Karpas-422 (cell line): ENCODE measurements around the gene CCL22. TPM values are rescaled to one million over a fixed set of nuclear protein-coding genes. Genes with fewer than 3 reads are reported as not detected.

Experiments used
- DNase-seq: peaks from one replicate; pipeline ENCODE4 v3.0.0-alpha.2; 2015
- H2AFZ ChIP-seq: fragments of 200-600 bp; sonication (generic); 2 replicates; pipeline ENCODE4 v1.6.1; 2014; ENCODE audit warnings: antibody characterized with exemption, low read length, mixed read lengths
- H3K27ac ChIP-seq: fragments of 200-600 bp; sonication (generic); 2 replicates; pipeline ENCODE4 v1.5.1; 2014; ENCODE audit warnings: mild to moderate bottlenecking, low read length, moderate library complexity
- H3K27me3 ChIP-seq: fragments of 200-600 bp; sonication (generic); 2 replicates; pipeline ENCODE4 v1.6.1; 2014; ENCODE audit warnings: low read length, mixed read lengths
- H3K36me3 ChIP-seq: fragments of 200-600 bp; sonication (generic); 2 replicates; pipeline ENCODE4 v1.6.1; 2014; ENCODE audit warnings: low read length, mixed read lengths; ENCODE audit not compliant: insufficient read depth
- H3K4me1 ChIP-seq: fragments of 200-600 bp; sonication (generic); 2 replicates; pipeline ENCODE4 v1.6.1; 2014; ENCODE audit warnings: mild to moderate bottlenecking, low read length, mixed read lengths
- H3K4me2 ChIP-seq: fragments of 200-600 bp; sonication (generic); 2 replicates; pipeline ENCODE4 v1.6.1; 2014; ENCODE audit warnings: low read length, low read depth, mild to moderate bottlenecking; ENCODE audit not compliant: poor library complexity, severe bottlenecking
- H3K4me3 ChIP-seq: fragments of 200-600 bp; sonication (generic); 2 replicates; pipeline ENCODE4 v1.5.1; 2014; ENCODE audit warnings: mild to moderate bottlenecking, antibody characterized with exemption, low read length, mixed read lengths
- H3K79me2 ChIP-seq: fragments of 200-600 bp; sonication (generic); 2 replicates; pipeline ENCODE4 v1.6.1; 2014; ENCODE audit warnings: mild to moderate bottlenecking, low read length, mixed read lengths
- H3K9ac ChIP-seq: fragments of 200-600 bp; sonication (generic); 2 replicates; pipeline ENCODE4 v1.6.0; 2014; ENCODE audit warnings: low read length
- H3K9me2 ChIP-seq: fragments of 200-600 bp; sonication (generic), shearing (Covaris generic); replicated peaks from 2 replicates; pipeline ENCODE4 v1.6.0; 2014; ENCODE audit warnings: mild to moderate bottlenecking, low read length, moderate library complexity; ENCODE audit not compliant: insufficient read depth
- H3K9me3 ChIP-seq: fragments of 300-700, 200-600 bp; sonication (generic); 2 replicates; pipeline ENCODE4 v1.6.1; 2014; ENCODE audit warnings: low read length, mixed read lengths
- H4K20me1 ChIP-seq: fragments of 200-600 bp; sonication (generic); 2 replicates; pipeline ENCODE4 v1.6.1; 2014; ENCODE audit warnings: mild to moderate bottlenecking, antibody characterized with exemption, low read length, low read depth; ENCODE audit not compliant: insufficient read depth
- total RNA-seq: library from RNA; depleted of rRNA; stranded (reverse); fragments of >200 nt; shearing (Covaris generic); gene quantifications from 2 replicates; pipeline ENCODE4 v1.2.3, GENCODE V29; 2014; ENCODE audit warnings: low replicate concordance

The CCL22 gene
- total RNA-seq, 1 experiment from 2014 or later: not detected

- DNase-seq: no peak
- Histone ChIP-seq H3K9me3 (peaks cover 5% of the 10 kb centered on the region; the same call in 1 of the 2 replicates), H3K27me3 (peaks cover 3% of the 10 kb centered on the region; the same call in 1 of the 2 replicates), H3K4me3 (no peak overlapping the region), H3K4me2 (no peak overlapping the region), H3K79me2 (no peaks in the 10 kb centered on the region), H3K27ac (no peak overlapping the region), H3K9me2 (no peaks in the 10 kb centered on the region), H3K36me3 (no peaks in the 10 kb centered on the region), H3K4me1 (no peaks in the 10 kb centered on the region), H4K20me1 (no peaks in the 10 kb centered on the region), H3K9ac (no peak overlapping the region), H2AFZ (no peak overlapping the region)
Observed at GRCh38 chr16:57324749-57325148, 33.8 kb upstream of the CCL22 start.

GRCh38 chr16:57325458-57325857 is 33.1 kb upstream of the CCL22 start:
- H3K9me2 ChIP-seq: no peaks in the 10 kb centered on the region
- no peaks in the 10 kb centered on the region for H3K79me2 ChIP-seq
- peaks cover 5% of the 10 kb centered on the region; the same call in 1 of the 2 replicates for H3K9me3 ChIP-seq
- H3K36me3 ChIP-seq: no peaks in the 10 kb centered on the region
- no peak overlapping the region for H3K4me2 ChIP-seq
- no peak overlapping the region for H3K27ac ChIP-seq
- no peaks in the 10 kb centered on the region for H4K20me1 ChIP-seq
- no peak overlapping the region for H3K9ac ChIP-seq
- no peaks in the 10 kb centered on the region for H3K4me1 ChIP-seq
- no peak for DNase-seq
- no peak overlapping the region for H2AFZ ChIP-seq
- peaks cover 3% of the 10 kb centered on the region; the same call in 1 of the 2 replicates for H3K27me3 ChIP-seq
- no peak overlapping the region for H3K4me3 ChIP-seq

DNA sequence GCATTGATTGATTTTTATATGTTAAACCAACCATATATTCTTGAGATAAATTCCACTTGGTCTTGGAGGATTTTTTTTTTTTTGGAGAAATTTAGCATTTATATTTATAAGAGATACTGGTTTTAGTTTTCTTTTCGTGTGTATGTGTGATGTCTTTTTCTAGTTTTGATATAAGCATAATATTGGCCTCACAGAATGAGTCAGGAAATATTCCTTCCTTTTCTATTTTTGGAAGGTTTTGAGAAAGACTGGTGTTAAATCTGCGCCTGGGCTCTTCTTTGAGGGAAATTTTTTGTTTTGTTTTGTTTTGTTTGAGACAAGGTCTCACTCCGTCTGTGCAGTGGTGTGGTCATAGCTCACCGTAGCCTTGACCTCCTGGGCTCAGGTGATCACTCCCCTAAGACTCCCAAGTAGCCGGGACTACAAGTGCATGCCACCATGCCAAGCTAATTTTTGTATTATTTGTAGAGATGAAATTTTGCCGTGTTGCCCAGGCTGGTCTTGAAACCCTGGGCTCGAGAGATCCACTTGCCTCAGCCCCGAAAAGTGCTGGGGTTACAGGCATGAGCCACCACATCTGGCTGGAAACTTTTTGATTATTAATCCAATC is 28.8 kb upstream of the CCL22 start:
- Histone ChIP-seq H3K9ac (no peak overlapping the region), H3K9me3 (peaks cover 5% of the 10 kb centered on the region; the same call in 1 of the 2 replicates), H2AFZ (no peak overlapping the region), H3K9me2 (no peaks in the 10 kb centered on the region), H3K4me1 (no peaks in the 10 kb centered on the region), H3K27ac (no peak overlapping the region), H3K27me3 (peaks cover 3% of the 10 kb centered on the region; the same call in 1 of the 2 replicates), H3K4me2 (no peak overlapping the region), H3K79me2 (no peaks in the 10 kb centered on the region), H3K4me3 (no peak overlapping the region), H3K36me3 (no peaks in the 10 kb centered on the region), H4K20me1 (no peaks in the 10 kb centered on the region)
- no peak for DNase-seq

GRCh38 chr16:57331355-57331754 is 27.2 kb upstream of the CCL22 start:
- no peak overlapping the region for H3K9ac ChIP-seq
- H4K20me1 ChIP-seq: no peaks in the 10 kb centered on the region
- no peak overlapping the region for H2AFZ ChIP-seq

GRCh38 chr16:57333402-57333801 is 25.2 kb upstream of the CCL22 start:
- Histone ChIP-seq H3K79me2 (no peaks in the 10 kb centered on the region), H3K27me3 (no peaks in the 10 kb centered on the region), H4K20me1 (no peaks in the 10 kb centered on the region), H3K27ac (no peak overlapping the region), H3K9me3 (no peaks in the 10 kb centered on the region), H3K36me3 (no peaks in the 10 kb centered on the region), H3K4me1 (peaks cover 2% of the 10 kb centered on the region; the same call in 1 of the 2 replicates), H3K9me2 (no peaks in the 10 kb centered on the region), H2AFZ (no peak overlapping the region), H3K9ac (no peak overlapping the region), H3K4me3 (no peak overlapping the region), H3K4me2 (no peak overlapping the region)
- no peak for DNase-seq

More at GRCh38 chr16:57331355-57331754, 27.2 kb upstream of the CCL22 start:
- no peak for DNase-seq
- Histone ChIP-seq H3K4me3 (no peak overlapping the region), H3K4me1 (no peaks in the 10 kb centered on the region), H3K79me2 (no peaks in the 10 kb centered on the region), H3K27me3 (peaks cover under 1% of the 10 kb centered on the region; the same call in 1 of the 2 replicates), H3K36me3 (no peaks in the 10 kb centered on the region), H3K9me2 (no peaks in the 10 kb centered on the region), H3K9me3 (peaks cover 2% of the 10 kb centered on the region; the same call in 1 of the 2 replicates), H3K4me2 (no peak overlapping the region), H3K27ac (no peak overlapping the region)

- Histone ChIP-seq H3K4me1 (peaks cover 2% of the 10 kb centered on the region; the same call in 1 of the 2 replicates), H3K79me2 (no peaks in the 10 kb centered on the region), H3K9ac (no peak overlapping the region), H3K27me3 (no peaks in the 10 kb centered on the region), H3K4me3 (no peak overlapping the region), H4K20me1 (no peaks in the 10 kb centered on the region), H3K9me2 (no peaks in the 10 kb centered on the region), H3K9me3 (no peaks in the 10 kb centered on the region), H2AFZ (no peak overlapping the region), H3K36me3 (no peaks in the 10 kb centered on the region), H3K4me2 (no peak overlapping the region), H3K27ac (no peak overlapping the region)
- DNase-seq: no peak
Observed at GRCh38 chr16:57335366-57335765, 23.2 kb upstream of the CCL22 start.

DNA sequence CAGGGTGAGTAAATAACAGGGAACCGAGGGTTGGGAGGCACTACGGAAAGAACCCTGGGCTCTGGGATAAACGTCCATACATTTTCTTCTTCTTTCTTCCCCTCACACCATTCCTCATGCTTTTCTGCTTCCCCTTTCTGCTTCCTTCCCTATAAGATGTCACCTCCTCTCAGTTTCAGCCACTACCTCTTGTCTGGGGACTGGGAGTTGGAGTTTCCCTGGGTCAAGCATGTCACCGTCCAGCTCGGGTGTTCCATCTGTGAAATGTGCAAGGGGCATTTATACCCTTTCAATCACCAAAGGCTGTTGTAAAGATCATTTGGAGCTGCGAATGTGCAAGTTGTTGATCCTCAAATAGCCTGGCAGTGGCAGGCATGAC is 17.5 kb upstream of the CCL22 start:
- DNase-seq: no peak
- H3K27ac ChIP-seq: no peak overlapping the region
- H2AFZ ChIP-seq: no peak overlapping the region

GRCh38 chr16:57341441-57342303 is 16.9 kb upstream of the CCL22 start:
- Histone ChIP-seq H3K9me2 (no peaks in the 10 kb centered on the region), H4K20me1 (no peaks in the 10 kb centered on the region), H3K27ac (no peak overlapping the region), H3K36me3 (no peaks in the 10 kb centered on the region), H3K27me3 (no peaks in the 10 kb centered on the region), H3K9ac (no peak overlapping the region), H2AFZ (no peak overlapping the region), H3K4me1 (peaks cover 2% of the 10 kb centered on the region; the same call in 1 of the 2 replicates), H3K4me2 (no peak overlapping the region), H3K79me2 (no peaks in the 10 kb centered on the region), H3K4me3 (no peak overlapping the region), H3K9me3 (no peaks in the 10 kb centered on the region)
- no peak for DNase-seq

More for the DNA sequence above, 17.5 kb upstream of the CCL22 start:
- Histone ChIP-seq H3K9me2 (no peaks in the 10 kb centered on the region), H3K4me2 (no peak overlapping the region), H3K4me3 (no peak overlapping the region), H3K79me2 (no peaks in the 10 kb centered on the region), H3K9me3 (no peaks in the 10 kb centered on the region), H3K4me1 (peaks cover 2% of the 10 kb centered on the region; the same call in 1 of the 2 replicates), H4K20me1 (no peaks in the 10 kb centered on the region), H3K27me3 (no peaks in the 10 kb centered on the region), H3K9ac (no peak overlapping the region), H3K36me3 (no peaks in the 10 kb centered on the region)
